ENCODE measurements around the gene SOX6. TPM values are rescaled to one million over a fixed set of nuclear protein-coding genes. Genes with fewer than 3 reads are reported as not detected.

The SOX6 gene
- total RNA-seq, 1 donor = 0.10 TPM

DNA sequence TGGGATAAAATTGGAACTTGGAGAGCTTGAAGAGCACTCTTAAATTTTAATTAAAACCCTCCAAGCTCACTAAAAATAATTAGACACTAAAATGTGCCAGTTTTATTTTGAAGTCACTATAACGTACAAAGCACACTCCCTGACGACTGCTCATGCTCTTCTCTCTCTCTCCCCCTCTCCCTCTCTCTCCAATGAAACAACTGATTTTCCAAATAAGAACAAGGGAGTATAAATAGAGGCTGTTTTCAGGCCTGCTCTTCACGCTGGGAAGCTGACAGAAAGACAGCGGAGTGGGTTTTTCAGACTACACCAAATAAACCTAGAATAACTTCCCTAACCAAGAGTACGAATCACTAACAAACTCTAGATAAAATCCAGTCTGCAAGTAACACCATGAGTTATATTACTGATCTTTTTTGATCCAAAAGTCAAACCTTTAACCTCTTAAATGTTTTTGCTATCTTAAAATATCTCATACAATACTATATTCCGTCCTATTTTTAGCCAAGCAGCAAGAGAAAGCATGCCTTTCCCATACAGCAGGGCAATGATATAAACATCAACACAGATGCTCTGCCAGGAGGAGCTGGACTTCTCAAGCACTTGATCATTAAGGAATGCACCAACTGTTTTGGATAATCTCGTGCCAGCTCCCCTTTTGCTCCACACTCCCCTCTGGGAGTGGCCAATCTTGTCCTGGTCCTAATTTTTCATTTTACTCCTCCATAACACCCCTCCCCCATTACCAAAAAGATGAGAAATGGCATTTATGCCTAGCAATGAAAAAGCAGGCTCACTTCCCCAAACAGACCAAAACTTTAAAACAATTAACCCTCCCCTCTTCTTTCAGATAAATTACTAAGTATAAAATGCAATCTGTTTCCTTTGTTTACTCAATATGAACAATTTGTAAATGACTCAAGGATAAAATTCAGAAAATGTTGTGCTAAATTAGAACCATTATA is 116.9 kb downstream of the SOX6 start:
- no peak overlapping the region for H3K4me3 ChIP-seq (ENCODE audit: low read length)
- no peaks in the 10 kb centered on the region for H3K27me3 ChIP-seq (ENCODE audit: insufficient read depth, low read length)

DNA sequence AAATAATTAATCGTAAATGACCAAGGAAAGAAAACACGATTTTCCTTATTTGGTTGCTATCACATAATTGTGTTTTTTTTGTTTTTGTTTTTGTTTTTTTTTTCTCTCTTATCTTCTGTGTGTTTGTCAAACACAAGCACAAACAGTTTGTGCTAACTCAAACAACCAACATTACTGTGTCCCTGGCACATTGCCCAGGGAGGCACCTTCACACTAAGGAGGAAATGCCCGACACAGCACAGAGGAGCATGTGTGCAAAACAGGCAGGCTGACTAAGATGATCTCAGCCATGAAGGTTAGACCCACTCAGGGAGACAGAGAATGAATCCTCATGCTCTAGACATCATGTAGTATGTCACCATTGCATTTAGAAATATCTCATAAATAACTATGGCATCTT is 130.1 kb downstream of the SOX6 start:
- Histone ChIP-seq H3K9me3 (ENCODE audit: low read depth, low read length) (no peaks in the 10 kb centered on the region), H3K4me1 (ENCODE audit: insufficient read depth, low read length) (no peaks in the 10 kb centered on the region), H3K4me3 (ENCODE audit: low read length) (no peak overlapping the region), H3K27me3 (ENCODE audit: insufficient read depth, low read length) (no peaks in the 10 kb centered on the region)

More for the DNA sequence above, 116.9 kb downstream of the SOX6 start:
- H3K4me1 ChIP-seq (ENCODE audit: insufficient read depth, low read length) = no peaks in the 10 kb centered on the region
- no peaks in the 10 kb centered on the region for H3K9me3 ChIP-seq (ENCODE audit: low read depth, low read length)

DNA sequence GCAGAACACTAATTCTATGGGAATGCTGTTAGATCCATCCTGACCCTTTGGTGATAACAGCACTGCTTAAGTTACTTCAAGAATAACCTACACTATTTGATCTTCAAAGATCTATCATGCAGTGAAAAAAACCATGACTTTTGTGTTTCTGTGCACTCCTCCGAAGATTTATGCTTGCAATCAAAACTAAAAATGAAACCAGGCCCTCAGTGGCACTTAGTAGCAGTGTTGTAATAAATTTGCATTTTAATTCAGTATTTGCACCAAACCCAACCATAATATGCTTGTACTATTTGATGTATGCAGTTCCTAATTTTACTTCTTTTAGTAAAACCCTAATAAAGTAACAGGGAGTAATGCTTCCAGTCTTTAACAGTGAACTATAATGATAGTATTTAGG is 130.7 kb downstream of the SOX6 start:
- Histone ChIP-seq H3K4me3 (ENCODE audit: low read length) (no peak overlapping the region), H3K27me3 (ENCODE audit: insufficient read depth, low read length) (no peaks in the 10 kb centered on the region), H3K4me1 (ENCODE audit: insufficient read depth, low read length) (no peaks in the 10 kb centered on the region), H3K9me3 (ENCODE audit: low read depth, low read length) (no peaks in the 10 kb centered on the region)

DNA sequence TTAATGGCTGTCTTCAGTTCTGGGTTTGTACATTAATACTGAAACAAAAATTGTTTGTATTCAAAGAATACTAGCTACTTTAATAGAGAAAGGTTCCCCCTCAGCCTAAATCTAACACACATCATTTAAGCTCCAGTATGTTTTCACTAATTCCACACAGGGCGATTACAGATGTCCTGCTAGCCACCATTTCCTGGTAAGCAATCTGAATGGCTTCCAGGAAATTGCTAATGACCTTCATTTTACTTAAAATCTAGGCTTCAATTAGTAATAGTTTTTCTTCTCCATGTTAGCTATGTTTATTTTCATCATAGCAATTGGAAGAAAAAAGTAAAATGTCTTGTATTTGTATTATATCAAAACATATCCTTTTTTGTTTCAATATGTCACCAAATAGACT is 132.8 kb downstream of the SOX6 start:
- Histone ChIP-seq H3K4me3 (ENCODE audit: low read length) (no peak overlapping the region), H3K9me3 (ENCODE audit: low read depth, low read length) (no peaks in the 10 kb centered on the region), H3K4me1 (ENCODE audit: insufficient read depth, low read length) (no peaks in the 10 kb centered on the region), H3K27me3 (ENCODE audit: insufficient read depth, low read length) (no peaks in the 10 kb centered on the region)

DNA sequence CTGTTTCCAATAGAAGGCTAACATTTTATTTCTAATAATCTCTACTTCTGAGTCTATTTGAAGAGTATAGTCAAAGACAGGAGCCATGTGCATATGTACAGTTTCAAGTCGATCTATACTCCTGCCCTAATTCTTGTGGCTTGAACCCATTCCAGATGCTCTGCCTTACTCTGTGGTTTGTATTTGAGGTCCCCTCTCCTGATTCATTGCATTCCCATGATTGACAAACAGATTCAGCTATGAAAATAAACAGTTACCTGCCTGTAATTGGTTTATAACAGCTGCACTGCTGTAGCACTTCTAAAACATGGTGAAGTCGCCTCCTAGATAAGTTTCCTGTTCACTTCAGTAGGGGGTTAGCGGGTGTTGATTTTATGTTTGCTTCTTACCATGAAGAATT is 138.7 kb downstream of the SOX6 start:
- Histone ChIP-seq H3K27me3 (ENCODE audit: insufficient read depth, low read length) (no peaks in the 10 kb centered on the region), H3K4me3 (ENCODE audit: low read length) (no peak overlapping the region)

DNA sequence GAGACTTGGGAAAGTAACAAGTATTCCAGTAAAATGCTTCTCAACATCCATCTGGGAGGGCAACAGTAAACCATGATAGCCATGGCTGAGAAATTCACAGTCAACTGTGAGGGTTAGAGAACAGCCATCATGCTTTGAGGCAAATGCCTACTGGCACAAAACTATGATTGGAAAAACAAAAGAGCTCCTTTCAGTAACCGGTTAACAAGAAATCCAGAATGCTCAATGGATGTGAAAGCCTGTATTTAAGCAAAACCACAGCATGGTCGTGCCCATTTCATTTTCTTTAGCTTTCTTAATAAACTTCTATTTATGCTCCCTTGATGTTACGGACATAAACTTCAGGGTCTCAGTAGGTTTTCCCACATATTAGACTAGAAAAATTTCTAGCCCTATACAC is 139.5 kb downstream of the SOX6 start:
- Histone ChIP-seq H3K9me3 (ENCODE audit: low read depth, low read length) (no peaks in the 10 kb centered on the region), H3K4me1 (ENCODE audit: insufficient read depth, low read length) (no peaks in the 10 kb centered on the region), H3K27me3 (ENCODE audit: insufficient read depth, low read length) (no peaks in the 10 kb centered on the region), H3K4me3 (ENCODE audit: low read length) (no peak overlapping the region)

More for the DNA sequence above, 138.7 kb downstream of the SOX6 start:
- no peaks in the 10 kb centered on the region for H3K4me1 ChIP-seq (ENCODE audit: insufficient read depth, low read length)
- H3K9me3 ChIP-seq (ENCODE audit: low read depth, low read length) = no peaks in the 10 kb centered on the region

DNA sequence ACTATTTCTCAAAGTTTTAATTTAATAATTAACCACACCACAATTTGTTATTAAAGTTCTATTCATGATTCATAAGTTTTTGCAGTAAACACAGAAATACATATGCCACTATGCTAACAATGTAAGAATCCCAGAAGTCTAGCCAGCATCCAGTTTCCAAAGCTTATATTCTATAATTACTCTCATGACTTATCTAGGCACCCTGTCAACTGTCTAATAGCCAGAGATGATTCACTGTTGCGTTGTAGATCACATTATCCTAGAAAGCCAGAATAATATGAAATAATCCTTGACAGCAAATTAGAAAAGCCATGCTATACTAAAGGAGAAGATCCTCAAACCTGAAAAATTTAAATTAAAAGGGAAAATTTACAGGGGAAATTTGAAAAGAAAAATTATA is 141.0 kb downstream of the SOX6 start:
- Histone ChIP-seq H3K27me3 (ENCODE audit: insufficient read depth, low read length) (no peaks in the 10 kb centered on the region), H3K9me3 (ENCODE audit: low read depth, low read length) (no peaks in the 10 kb centered on the region), H3K4me3 (ENCODE audit: low read length) (no peak overlapping the region), H3K4me1 (ENCODE audit: insufficient read depth, low read length) (no peaks in the 10 kb centered on the region)

DNA sequence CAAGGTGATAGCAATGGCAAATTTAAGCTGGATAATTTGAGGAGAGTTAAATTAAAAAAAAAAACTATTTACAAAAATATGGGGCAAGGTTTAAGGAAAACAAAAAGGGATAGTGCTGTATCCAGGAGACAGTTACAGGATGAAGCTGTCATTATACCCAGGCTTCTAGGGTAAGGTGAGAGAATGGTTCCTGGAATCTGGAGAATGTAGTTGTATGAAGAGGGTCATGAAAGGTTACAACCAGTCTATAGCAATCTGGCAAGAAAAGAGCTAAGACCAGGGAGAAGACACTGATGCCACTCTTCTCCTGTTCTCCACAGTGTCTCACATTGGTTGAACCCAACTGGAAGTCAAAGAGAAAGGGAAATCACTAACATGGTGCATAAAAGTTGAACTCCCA is 144.9 kb downstream of the SOX6 start:
- Histone ChIP-seq H3K4me1 (ENCODE audit: insufficient read depth, low read length) (no peaks in the 10 kb centered on the region), H3K27me3 (ENCODE audit: insufficient read depth, low read length) (no peaks in the 10 kb centered on the region), H3K9me3 (ENCODE audit: low read depth, low read length) (no peaks in the 10 kb centered on the region), H3K4me3 (ENCODE audit: low read length) (no peak overlapping the region)

DNA sequence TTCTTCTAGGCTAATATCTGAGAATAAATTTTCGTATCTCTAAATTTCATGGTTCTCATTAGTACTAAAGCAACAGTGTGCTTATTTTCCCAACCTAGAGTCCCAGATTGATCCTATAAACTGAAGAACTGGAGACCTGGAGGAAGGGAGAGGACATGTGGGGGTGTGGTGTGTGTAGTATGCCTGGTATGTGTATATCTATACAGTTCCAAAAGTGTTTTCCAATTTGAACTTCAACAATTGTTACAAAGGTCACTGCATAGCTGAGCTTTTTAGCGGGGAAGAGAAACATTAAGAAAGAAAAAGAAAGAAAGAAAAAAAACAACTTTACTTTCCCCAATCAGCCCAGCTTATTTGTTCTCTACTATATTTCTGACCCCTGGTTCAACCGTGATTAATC is 152.1 kb downstream of the SOX6 start:
- H3K27me3 ChIP-seq (ENCODE audit: insufficient read depth, low read length) = no peaks in the 10 kb centered on the region
- no peaks in the 10 kb centered on the region for H3K9me3 ChIP-seq (ENCODE audit: low read depth, low read length)
- no peak overlapping the region for H3K4me3 ChIP-seq (ENCODE audit: low read length)
- no peaks in the 10 kb centered on the region for H3K4me1 ChIP-seq (ENCODE audit: insufficient read depth, low read length)

DNA sequence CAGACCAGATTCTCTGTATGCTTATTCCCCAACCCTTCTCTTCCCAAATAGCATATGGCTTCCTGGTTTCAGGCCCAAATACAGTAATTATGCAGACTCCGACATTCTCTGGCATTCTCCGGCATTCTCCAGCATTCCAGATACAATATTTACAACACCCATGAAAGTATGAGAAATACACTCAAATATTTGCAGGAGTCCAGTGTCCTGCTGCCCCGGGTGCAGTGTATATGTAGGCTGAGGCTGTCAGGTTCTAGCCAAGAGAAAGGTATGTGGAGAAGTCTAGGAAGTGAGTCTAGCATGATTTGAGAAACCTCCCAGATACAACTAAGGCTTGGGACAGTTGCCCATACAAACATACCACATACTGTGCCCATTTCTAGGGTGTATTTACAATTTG is 160.7 kb downstream of the SOX6 start:
- no peaks in the 10 kb centered on the region for H3K4me1 ChIP-seq (ENCODE audit: insufficient read depth, low read length)
- no peaks in the 10 kb centered on the region for H3K27me3 ChIP-seq (ENCODE audit: insufficient read depth, low read length)
- H3K9me3 ChIP-seq (ENCODE audit: low read depth, low read length) = no peaks in the 10 kb centered on the region
- H3K4me3 ChIP-seq (ENCODE audit: low read length) = no peak overlapping the region

DNA sequence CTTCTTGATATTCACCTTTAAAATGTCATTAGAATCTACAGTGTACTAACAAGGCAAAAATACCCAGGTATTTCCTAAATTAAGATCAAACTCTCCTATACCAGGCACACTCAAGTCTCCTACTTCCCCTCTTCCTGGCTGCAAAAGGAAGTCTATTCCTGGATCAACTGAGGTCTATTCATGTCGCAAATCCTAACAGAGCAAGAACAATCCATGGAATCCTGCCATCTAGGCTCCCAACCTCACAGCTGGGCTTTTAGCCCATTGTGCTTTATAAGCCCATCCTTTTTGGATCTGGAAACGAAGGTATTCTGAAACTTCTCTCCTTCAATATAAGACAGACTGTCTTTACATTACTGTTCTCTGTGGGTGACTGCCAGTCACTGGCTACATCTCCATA is 161.8 kb downstream of the SOX6 start:
- Histone ChIP-seq H3K27me3 (ENCODE audit: insufficient read depth, low read length) (no peaks in the 10 kb centered on the region), H3K4me3 (ENCODE audit: low read length) (no peak overlapping the region), H3K9me3 (ENCODE audit: low read depth, low read length) (no peaks in the 10 kb centered on the region), H3K4me1 (ENCODE audit: insufficient read depth, low read length) (no peaks in the 10 kb centered on the region)

DNA sequence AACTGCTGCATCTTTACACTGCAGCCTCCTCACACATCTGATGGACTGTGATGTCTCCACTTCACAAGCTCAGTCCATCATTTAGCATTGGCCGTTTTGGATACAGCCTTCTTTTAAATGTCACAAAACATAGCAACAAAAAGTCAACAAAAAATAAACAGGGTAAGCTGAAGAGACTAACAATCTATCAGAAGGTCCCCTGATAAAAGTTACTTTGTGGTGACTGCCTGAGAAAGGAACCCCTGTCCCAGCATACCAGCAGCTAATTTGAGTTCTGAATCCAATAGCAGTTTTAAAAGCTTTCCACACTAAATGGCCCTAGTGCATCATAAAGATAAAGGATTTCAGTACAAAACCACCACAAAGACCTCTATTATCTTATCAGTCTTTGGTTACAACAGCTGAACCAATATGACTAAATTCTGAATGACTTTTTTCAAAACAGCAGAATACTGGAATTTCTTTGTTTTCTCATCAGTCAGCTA is 162.4 kb downstream of the SOX6 start:
- H3K4me1 ChIP-seq (ENCODE audit: insufficient read depth, low read length) = no peaks in the 10 kb centered on the region
- H3K4me3 ChIP-seq (ENCODE audit: low read length) = no peak overlapping the region
- H3K9me3 ChIP-seq (ENCODE audit: low read depth, low read length) = no peaks in the 10 kb centered on the region
- no peaks in the 10 kb centered on the region for H3K27me3 ChIP-seq (ENCODE audit: insufficient read depth, low read length)

DNA sequence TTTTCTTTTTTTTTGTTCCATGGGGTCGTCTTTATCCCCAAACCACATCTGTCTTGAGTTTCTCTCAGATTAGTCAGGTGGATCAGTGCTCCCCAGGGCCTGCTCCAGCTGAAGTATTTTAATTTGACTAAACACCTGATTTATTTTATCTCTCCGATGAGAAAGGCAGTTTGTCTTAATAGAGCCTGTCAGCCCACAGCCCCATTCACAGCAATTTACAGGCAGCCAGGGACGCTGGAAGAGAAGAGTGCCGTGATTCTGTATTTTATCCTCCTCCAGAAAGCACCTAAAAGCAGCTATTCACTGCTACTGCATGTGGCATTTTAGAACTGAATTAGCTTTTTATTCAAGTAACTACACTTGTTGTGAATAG is 164.5 kb downstream of the SOX6 start:
- H3K9me3 ChIP-seq (ENCODE audit: low read depth, low read length) = no peaks in the 10 kb centered on the region
- H3K27me3 ChIP-seq (ENCODE audit: insufficient read depth, low read length) = no peaks in the 10 kb centered on the region
- H3K4me3 ChIP-seq (ENCODE audit: low read length) = no peak overlapping the region
- H3K4me1 ChIP-seq (ENCODE audit: insufficient read depth, low read length) = no peaks in the 10 kb centered on the region

DNA sequence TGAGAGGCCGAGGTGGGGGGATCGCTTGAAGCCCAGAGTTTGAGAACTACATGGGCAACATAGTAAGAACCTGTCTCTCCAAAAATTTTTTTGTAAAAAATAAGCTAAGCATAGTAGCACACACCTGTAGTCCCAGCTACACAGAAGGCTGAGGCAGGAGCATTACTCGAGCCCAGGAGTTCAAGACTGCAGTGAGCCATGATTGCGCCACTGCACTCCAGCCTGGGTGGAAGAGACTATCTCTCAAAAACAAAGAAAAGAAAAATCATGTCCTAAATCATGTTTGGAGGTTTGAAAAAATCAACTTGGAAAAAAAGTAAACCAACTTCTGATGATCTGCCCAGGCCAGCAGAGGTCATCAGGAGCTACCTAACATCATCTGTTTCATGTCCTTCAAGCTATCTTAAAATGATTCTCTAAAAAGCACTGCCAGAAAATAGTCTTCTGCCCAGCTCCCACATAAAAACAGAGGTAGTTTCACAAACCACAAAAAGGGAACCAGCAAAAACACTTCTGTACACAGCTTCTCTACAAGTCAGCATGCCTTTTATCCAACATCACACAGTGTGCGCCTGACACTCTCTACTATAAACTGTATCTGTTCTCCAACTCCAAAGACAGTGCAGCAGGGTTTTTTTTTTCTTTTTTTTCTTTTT is 165.0 kb downstream of the SOX6 start:
- Histone ChIP-seq H3K4me3 (ENCODE audit: low read length) (no peak overlapping the region), H3K27me3 (ENCODE audit: insufficient read depth, low read length) (no peaks in the 10 kb centered on the region), H3K4me1 (ENCODE audit: insufficient read depth, low read length) (no peaks in the 10 kb centered on the region), H3K9me3 (ENCODE audit: low read depth, low read length) (no peaks in the 10 kb centered on the region)

DNA sequence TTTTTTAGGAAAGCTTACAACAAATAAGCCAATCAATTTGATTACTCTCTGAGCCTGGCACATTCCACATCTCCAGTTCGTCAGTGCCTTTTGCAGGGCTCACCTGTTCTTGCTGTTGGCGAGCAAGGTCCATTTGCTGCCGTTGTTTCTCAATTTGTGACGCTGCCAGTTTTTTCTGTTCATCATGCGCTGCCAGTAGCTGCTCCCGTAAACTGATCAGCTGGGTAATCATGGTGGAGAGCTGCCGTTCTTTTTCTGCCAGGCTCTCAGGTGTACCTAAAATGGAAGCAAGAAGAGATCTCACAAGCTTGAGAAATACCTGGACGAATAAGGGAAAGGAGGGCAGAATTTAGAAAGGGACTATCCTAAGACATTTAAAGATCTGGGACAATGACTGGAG is 169.7 kb downstream of the SOX6 start:
- no peaks in the 10 kb centered on the region for H3K9me3 ChIP-seq (ENCODE audit: low read depth, low read length)
- H3K4me3 ChIP-seq (ENCODE audit: low read length) = no peak overlapping the region
- no peaks in the 10 kb centered on the region for H3K27me3 ChIP-seq (ENCODE audit: insufficient read depth, low read length)
- H3K4me1 ChIP-seq (ENCODE audit: insufficient read depth, low read length) = no peaks in the 10 kb centered on the region
